HL-60/S4 treated with retinoic acid at 250 ng/mL for 4 days and 3 days (cell line): ENCODE data around the gene RTN4RL2.
"Not testable (repeated sequence)": the region's sequence is repeated elsewhere in the genome, so short reads cannot be mapped to it uniquely, and the experiment has no call there.

ENCODE experiments used
- in situ Hi-C: fragments of 300-500 bp; cut with MboI; formaldehyde crosslinking; loops from 2 replicates; pipeline ENCODE4 v1.7.0; 2022; ENCODE audit warnings: low sequenced_read_pairs

The RTN4RL2 gene

DNA sequence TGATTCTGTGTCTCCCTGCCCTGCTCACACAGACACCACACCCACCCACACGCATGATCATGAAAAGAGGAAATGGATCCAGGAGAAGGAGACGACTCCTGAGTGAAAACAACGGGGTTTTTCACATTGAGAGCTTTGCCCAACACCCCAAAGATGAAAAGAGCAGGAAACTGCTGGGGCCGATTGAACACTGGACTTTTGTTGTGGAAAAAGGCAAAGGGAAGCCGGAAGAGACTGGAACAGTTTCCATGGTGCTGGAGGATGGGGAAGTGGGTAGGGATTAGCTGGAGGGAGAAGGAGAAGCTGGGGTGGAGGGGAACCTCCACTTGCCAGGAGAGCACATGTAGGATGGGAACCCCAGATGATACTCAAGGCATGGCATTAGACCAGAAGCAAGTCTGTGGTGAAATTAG, 28.2 kb upstream of the RTN4RL2 start:
- in situ Hi-C loops: no loop called here

DNA sequence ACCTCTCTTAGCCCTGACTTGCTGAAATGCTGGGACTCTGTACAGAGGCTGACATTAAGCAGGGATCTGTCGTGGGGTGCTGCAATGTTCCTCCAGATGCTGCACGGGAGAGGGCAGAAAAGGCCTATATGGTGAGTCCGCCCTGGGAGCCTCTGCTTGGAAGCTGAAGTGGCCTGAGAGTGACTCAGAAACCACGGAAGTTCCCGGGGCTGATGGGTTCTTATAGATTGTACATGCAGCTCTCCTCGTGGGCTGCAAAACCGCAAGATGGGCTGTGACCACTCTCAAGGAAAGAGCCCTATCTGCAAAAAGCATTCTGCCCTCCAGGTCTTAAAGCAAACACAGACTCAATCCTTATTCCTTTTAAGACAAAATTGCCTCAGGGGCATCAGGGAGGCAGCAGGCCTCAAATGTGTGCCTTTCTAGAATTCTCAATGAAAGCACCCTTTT, 27.6 kb upstream of the RTN4RL2 start:
- in situ Hi-C loops: no loop called here

DNA sequence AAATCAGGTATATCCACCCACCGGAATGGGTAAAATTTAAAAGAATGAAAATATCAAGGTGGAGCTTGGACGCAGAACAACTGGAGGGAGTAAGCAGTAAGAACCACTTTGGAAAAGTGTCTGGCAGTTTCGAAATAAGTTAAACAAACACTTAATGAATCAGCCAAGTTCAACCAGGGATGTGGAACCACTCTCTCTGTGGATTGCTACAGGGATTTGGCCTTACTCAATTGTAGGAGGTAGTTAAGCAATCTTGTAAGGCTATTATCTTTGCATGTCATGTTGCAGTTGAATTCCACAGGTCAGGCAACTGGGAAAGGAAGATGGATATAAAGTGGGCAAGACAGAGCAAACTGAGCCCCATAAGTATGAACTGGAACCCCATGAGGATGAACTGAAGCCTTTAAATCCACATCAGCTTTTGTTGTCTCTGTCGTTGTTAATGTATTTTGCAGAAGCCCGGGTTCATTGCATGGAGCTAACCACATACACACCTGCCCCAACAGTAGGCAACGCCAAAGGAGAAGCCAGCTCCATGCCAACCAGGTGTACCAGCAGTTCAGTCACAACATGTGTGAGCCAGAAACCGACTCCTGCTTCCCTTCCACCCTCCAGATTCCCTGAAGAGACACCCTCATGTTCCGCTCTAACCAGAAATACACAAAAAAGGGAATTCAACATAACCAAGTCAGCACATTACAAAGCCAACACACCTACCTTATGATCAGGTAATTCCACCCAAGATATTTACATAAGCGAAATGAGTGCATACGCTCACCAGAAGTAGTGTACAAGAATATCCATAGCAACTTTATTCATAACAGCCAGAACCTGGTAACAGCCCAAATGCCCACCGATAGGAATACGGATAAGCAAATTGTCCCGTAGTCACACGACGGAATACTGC, 25.4 kb upstream of the RTN4RL2 start:
- in situ Hi-C loops: no loop called here

DNA sequence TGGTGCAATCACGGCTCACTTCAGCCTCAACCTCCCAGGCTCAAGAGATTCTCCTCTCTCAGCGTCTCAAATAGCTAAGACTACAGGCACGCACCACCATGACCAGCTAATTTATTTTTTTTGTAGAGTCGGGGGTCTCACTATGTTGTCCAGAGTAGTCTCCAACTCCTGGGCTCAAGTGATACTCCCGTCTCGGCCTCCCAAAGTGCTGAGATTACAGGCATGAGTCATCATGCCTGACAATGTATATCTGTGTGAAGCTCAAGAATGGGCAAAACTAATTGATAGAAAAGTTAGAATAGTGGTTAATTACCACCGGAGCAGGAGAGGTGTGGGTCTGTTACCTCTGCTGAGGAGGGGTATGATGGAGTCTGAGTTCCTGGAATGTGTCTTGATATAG, 24.3 kb upstream of the RTN4RL2 start:
- in situ Hi-C loops: no loop called here

DNA sequence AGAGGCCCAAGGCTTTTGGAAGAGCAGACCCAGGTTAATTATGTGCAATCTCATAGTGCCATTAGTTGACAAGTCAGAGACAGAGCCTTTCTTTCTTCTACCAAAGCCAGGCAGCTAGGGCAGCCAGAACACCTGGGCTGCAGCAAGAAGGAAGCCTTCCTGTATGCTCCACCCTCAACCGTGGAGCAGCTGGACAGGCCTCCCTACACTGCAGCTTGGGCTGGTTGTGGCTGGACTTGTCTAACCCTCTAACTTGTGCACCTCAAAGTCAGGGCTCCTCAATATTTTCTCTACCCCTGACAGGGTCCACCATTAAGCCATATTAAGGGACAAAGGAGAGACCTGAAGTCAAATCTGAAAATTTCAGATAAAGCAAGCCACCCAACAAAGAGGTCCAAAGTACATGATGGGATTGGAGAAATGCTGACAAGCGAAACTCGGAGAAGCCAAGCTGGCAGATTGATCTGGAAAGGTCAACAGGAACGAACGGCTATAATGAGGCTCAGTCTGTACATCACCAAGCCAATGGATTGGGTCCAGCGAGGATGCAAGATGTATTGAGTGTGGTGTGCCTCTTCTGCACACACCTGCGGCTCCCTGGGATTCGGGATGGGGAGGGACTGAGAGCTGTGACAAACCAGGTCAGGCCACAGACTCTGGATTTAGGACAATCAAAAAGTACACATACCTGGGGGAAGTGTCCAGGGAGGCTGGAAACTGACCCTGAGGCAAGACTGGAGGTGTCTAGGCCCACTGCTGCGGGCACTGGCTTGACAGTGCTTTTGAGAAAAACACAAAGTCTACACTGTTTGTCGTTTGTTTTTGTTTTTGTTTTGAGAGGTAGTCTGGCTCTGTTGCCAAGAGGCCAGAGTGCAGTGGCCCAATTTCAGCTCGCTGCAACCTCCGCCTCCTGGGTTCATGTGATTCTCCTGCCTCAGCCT, 21.7 kb upstream of the RTN4RL2 start:
- in situ Hi-C loops: no loop called here

DNA sequence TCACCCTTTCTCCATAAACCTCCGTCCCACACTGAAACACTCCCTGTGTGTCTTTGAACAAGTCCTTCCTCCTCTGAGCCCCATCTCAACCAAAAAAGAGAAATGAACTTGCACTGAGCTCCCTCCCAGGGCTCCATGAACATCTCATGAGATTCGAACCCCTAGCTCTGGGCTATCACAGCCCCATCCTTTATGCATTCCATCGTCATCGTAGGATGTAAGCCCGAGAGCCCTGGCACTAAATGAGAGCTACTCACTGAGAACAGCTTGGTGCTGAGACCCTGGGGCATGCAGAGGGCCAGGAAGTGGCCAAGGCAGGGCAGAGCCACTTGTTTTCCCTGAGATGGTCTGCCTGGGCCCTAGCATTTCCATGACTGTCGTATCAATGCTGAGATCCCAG, 20.5 kb upstream of the RTN4RL2 start:
- in situ Hi-C loops: no loop called here

DNA sequence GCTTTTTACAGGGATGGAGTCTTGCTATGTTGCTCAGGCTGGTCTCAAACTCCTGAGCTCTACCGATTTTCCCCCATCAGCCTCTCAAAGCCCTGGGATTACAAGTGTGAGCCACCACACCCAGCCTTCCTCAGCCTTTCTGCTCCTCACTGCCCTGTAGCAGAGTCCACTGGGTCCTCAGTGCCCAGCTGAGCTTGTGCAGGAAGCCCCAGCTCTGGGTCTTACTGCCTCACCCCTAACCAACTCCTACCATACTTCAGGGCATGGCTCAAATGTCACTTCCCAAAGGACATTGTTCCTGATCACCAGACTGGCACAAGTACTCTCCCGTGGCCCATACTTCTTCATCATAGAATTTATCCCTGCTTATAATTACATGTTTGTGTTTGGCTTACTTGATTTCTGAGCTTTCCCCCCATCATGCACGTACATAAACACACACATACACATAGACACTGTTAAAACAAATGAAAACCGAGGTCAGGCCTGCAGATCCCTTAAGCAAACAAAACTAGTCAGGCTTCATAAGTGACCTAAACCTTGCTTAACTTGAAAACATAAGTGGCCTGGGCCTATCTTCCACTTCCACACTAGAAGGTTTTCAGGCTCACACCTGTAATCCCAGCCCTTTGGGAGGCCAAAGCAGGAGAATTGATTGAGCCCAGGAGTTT, 19.4 kb upstream of the RTN4RL2 start:
- in situ Hi-C loops: no loop called here

DNA sequence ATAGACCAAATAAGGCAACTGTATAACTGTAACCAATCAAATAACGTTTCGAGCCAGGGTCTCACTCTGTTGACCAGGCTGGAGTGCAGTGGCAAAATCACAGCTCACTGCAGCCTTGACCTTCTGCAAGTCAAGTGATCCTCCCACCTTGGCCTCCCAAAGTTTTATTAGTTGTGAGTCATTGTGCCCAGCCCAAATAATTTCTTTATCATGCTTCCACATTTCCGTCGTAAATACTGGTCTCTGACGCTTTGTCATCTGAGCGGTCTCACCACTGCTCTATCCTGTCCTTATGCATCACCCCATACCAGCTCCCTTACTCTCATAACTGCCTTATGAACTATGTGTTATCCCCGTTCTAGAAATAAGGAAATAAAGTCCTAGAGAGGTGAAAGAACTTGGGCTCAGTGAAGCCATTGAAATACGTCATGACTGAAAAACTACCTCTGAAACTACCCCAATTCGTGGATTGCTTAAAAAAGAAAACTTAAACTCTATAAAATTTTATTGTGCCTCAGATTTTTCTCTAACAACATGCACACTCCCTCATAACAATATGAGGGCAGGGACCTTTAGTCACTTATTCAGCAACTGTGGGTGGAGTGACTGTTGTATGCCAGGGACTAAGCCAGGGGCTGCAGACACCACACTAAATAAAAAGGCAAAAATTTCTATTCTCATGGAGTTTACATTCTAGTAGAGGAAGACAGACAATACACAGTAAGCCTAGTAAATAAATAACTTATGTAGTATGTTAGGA, 15.8 kb upstream of the RTN4RL2 start:
- in situ Hi-C loops: no loop called here

DNA sequence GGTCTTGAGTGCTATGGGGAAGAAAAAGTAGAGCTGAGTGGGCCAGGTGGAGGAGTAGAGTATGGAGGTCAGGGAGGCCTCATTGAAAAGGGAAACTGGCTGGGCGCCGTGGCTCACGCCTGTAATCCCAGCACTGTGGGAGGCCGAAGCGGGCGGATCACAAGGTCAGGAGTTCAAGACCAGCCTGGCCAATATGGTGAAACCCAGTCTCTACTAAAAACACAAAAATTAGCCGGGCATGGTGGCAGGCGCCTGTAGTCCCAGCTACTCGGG, 15.3 kb upstream of the RTN4RL2 start:
- in situ Hi-C loops: not testable (repeated sequence)

DNA sequence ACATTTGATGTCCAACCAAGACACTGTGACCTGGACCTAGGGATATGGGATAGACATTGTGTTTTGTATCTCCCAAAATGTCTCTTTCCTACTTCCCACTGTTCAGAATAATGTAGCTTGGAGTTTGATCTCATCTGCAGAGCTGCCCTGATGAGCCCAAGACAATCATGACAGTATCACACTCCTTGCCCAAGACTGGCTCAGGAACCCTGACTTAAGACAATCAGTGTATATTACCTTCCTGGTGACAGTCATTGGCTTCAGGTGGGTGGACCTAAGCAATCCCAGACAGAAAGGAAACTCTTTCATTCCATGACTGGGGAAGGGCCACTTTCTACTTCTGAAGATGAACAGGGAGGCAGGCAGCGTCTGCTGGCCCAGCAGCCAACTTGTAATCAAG, 14.3 kb upstream of the RTN4RL2 start:
- in situ Hi-C loops: no loop called here

DNA sequence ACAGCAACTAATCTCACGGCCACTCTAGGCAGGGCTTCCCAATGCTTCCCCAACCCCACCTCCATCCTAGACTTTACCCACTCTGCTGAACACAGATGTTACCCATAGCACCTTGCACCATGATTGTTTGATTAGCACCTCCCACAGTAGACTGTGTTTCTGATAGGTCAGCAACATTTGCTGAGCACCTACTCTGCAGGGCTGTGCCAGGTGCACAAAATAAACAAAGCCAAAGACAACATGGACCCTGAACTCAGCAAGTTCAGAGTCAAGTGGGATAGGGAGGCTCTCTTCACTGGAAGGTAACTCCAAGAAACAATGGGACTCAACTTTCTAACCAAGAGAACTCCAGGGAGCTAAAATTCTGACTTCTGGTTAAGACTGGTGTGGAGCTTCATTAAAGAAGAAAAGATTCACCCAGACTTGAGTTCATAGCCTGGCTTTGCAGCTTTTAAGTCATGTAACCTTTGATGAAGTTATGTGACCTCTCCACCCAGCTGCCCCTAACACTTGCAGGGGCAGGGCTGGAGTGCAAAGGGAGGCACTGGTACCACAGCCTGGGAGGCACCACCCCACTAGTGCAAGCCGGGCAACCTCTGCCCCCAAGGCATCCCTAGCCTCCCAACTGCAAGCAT, 6.7 kb upstream of the RTN4RL2 start:
- in situ Hi-C loops: loop anchor here (10.0 kb wide), 1 partner anchor 71 kb away; no protein-coding TSS in a partner anchor

DNA sequence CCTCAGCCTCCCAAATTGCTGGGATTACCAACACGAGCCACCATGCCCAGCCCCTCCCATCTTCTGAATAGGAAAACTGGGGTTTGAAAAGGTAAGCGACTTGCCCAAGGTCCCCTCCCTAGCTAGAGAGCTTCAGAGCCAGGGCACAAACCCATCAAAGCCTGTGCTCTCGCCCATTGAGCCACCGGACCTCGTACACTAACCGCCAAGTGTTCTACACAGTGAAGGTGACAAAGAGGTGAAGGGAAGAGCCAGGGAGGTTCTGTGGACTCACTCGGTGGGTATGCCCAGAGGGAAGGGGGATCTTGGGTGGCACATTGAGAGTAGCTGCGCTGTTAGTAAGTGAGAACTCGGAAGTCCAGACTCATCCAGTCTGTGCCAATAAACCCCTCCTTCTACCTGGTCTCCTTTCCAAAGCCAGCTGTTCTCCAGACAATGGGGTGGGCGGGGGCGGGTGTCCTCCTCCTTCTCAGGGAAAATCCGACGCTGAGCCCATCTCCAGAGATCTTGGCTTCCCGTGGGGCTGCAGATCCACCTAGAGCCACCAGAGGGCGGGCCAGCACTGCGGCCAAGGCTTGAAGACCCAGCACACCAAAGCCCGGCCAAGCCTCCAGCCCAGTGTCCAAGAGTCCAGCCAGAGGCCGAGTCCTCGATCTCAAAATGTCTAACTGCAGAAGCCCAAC, 3.2 kb upstream of the RTN4RL2 start:
- in situ Hi-C loops: loop anchor here (10.0 kb wide), 1 partner anchor 68 kb away; no protein-coding TSS in a partner anchor

DNA sequence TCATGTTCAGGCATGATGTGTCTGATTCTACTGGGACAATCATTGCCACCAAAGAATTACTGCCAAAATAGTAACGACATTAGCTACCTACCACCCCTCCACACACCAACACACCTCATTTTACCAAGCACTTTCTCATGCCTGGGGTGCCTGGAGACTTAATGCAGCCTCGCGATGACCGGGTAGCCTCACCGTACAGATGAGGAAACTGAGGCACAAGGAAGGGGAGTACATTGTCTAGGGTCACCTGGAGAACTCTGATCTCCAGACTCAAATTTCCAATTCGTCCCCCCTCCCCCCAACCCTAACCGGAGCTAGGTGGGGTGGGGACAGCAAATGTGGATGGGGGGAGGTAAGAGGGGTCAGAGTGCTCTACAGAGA, 2.7 kb upstream of the RTN4RL2 start:
- in situ Hi-C loops: loop anchor here (10.0 kb wide), 1 partner anchor 67 kb away; no protein-coding TSS in a partner anchor

DNA sequence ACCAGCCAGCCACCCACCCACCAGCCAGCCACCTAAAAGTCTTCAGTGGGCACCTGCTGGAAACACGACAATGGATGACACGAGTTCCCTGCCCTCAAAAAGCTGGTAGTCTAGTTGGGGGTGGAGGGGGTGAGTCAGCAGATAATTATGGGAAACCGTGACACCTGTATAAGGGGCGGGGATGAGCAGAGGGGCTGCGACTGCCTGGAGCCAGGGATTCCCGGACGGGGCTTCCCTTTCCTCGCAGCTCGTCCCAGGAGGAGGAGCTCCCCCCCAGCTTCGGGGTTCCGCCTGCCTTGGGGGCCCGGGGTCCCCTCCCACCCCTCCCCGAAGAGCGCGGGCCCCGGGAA, 2.3 kb upstream of the RTN4RL2 start:
- in situ Hi-C loops: loop anchor here (10.0 kb wide), 1 partner anchor 67 kb away; no protein-coding TSS in a partner anchor

DNA sequence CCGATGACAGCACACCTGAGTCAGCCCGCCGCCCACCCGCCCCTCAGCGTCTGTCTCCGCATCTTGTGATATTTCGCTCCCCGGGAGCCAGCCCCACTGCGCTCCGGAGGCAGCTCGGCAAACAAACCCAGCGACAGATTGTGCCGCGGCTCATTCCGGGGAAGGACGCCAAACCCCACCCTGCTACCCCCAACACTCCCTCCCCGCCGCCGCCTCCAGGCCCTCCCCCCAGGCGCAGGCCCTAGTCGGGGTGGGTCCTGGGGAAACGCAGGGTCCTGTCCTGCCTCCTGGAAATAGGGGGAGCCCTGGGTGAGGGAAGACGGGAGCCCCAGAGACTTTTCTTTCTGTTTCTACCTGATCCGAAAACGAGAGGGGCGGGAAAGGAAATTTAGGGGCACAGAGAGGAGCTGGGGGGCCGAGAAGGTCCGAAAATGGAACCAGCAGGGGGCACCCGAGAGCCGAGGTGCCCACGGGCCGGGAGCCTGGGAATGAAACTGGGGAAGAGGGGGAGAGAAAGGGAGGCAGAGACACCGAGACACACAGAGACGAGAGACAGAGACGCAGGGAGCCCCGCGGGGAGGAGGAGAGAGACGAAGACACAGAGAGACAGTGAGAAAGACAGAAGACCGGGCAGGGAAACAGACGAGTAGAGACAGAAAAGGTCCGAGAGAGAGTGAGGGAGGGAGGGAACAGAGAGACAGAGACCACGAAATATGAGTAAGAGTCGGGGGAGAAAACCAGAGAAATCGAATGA, 1.7 kb upstream of the RTN4RL2 start:
- in situ Hi-C loops: loop anchor here (10.0 kb wide), 1 partner anchor 66 kb away; no protein-coding TSS in a partner anchor

DNA sequence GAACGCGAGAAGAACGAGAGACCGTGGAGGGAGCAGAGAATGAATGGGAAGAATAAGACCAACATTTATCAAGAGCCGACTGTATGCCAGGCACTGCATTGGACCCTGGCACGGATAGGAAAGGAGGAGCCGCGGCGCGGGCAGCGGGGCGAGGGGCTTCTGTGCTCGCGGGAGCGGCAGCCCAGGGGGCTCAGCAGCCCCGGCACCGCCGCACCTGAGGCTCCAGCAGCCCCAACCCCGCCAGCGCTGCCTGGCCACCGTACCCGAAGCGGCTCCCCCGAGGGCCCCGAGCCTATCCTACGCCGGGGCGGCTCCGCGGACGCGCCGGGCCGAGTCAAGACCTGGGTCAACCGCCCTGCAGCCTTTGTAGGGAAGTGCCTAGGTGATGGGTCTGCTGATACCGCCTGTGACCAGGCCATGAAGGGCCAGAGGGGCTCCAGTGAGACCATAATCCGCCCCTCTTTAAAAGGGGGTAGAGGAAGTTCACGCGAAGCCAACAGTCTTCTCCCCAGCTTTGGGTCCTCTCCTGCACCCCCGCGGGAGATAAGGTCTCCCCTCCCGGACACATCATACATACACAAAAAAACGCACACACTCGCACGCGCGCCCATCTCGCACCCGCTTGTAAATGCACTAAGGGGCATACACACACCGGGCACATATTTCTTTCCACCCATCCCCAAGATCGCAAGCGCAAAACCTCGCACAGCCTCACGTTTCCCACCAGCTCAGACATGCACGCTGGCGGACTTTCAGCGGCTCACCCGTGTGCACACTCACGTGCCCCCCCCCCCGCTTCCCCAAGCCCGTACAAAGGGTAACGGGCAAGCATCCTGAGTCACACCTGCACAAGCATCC, 935 bp upstream of the RTN4RL2 start:
- in situ Hi-C loops: loop anchor here (10.0 kb wide), 1 partner anchor 65 kb away; no protein-coding TSS in a partner anchor
